Pulmonary artery endothelial cell (primary cell): ENCODE measurements around the gene GSN. TPM values are rescaled to one million over a fixed set of nuclear protein-coding genes. Genes with fewer than 3 reads are reported as not detected.

ENCODE experiments used
- DNase-seq: peaks from one replicate; pipeline ENCODE4 v3.0.0-alpha.2; 2011; ENCODE audit warnings: low read depth, low spot score
- total RNA-seq: library from RNA; depleted of rRNA; stranded (reverse); fragments of >200 nt; gene quantifications from 2 replicates; pipeline ENCODE4 v1.2.3, GENCODE V29; 2014

The GSN gene
- total RNA-seq, 1 donor from 2014 or later, result 505 TPM

DNA sequence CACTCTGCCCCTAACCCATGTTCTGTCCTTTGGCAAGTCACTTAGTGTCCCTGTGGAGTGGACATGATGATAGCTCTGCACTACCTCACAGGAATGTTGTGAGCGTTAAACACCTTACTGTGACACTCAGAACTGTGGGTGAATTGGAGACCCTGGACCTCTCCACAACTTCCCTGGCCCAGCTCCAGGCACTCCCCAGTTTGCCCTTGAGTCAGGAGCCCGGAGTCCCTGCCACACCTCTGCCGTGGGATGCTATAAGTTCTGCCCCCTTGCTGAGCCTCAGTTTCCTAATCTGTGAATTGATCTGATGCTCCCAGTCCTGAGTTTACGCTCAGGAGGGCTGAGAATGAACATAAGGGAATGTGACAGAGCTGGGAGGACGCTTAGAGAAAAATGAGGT is 34.4 kb downstream of the GSN start:
- DNase-seq, result no peak

DNA sequence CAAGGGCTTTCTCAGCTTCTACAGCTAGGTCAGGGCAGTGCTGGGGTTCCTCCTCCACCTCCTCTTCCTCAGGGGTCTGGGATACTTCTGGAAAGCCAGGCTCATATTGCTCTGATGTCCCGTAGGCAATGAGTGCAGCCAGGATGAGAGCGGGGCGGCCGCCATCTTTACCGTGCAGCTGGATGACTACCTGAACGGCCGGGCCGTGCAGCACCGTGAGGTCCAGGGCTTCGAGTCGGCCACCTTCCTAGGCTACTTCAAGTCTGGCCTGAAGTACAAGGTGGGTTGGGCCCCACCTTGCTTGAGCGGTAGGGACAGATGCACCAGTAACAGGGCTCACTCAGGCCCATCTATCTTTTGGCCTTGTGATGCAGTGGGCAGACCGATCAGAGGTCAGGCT is 34.8 kb downstream of the GSN start:
- DNase-seq, result no peak

DNA sequence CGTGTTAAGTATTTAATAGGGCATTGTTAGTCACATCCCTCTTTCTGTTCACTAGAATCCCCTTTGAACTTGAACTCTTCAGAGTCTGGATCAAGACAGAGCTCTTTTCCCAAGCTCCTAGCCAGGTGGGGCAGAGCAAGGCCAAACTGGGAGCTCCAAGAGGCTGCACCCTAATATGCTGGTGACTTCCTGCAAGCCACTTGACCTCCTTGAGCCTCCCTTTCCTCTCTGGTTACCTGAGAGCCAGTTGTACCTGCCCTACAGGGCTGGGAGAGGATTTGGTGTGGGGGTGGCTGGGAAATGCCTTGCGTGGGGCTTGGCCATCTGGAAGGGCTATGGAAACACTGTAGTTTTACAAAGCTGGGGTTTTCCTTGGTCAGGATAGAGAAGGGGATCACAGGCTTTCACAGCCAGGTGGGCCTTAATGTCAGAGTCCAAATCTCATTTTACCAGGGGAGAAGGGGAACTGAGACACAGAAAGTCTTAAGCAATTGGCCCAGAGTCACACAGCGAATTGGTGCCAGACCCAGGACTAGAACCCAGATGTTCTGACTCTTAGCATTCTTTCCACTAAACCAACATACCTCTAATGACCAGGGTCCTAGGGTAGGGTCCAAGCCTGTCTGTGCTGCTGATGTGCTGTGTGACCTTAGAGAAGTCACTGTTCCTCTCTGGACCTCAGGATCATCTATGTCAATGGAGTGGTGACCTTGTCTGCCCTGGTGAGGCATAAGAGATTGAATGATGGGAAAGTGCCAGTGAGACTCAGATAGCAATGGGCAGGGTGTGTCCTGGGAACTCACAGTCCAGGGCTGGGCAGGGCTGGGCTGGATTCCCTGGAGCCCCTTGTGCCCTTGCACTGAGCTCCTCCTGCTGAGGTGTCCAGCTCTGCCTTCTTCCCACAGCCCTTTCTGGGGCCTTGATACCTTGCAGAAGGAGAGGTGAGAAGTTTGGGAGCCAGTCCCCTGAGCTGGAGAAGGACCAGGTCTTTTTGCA is 35.8 kb downstream of the GSN start:
- DNase-seq, result no peak

DNA sequence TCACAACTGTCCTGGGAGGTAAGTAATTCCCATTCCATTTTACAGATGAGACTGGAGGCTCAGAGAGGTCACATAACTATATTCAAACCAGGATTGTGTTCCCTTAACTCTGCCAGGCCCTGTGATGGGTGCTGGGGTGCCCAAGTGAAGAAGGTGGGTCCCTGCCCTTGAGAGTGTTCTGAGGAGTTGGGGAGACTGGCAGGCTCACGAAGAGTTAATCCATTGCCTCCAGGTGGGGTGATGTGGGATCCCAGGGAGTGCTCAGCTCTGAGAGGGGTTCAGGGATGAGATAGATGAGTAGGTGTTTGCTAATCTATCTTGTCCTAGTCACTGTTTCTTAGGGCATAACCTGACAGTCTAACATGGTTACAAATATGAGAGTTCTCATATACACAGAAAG is 36.7 kb downstream of the GSN start:
- no peak for DNase-seq

DNA sequence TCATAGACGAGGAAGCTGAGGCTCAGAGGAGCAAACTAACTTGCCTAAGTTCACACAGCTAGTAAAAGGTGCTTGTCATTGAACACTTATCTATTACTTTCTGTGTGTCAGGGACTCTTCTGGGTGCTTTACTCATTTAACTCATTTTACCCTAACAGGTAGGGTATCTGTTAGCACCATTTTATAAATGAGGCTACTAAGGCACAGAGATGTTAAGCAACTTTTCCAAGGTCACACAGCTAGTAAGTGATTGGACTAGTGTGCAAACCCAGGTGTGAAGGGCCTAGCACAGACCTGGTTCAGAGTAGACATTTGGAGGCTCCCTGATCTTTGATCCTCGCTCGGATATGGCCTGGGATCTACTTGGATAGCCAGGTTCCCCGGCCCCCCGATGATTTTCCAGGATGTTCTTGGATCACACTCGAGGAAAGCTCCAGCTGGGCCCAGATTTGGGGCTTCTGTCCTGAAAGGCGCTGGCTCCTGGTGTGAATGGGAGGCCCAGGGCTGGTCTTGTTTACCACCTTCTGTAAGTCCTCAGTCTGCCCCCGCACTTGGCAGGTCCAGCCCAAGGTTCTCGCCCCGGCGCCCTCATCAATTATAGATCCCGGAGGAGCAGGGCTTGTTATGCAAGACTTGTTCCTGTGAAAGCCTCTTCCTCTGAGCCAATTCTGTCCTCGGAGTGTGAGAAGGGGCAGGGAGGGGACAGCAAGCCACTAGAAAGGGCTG is 37.5 kb downstream of the GSN start:
- no peak for DNase-seq

DNA sequence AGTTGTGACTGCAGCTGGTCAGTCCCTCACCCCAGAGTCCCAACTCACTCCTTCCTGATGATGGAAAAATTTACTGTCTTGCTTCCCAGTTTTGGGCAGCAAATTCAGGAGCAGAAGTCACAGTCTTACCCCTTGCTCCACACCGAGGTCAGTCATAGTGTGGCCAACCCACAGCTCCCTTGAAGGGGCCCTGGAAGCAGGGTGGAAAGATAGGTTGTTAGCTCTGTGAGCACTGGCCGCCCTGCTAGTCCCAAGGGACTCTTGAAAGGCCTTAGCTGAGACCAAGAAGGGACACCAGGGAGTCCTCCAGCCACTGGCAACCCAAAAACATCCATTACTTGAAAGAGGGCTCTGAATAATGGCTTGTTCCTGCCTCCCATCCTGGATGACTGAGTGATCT is 40.0 kb downstream of the GSN start:
- no peak for DNase-seq

DNA sequence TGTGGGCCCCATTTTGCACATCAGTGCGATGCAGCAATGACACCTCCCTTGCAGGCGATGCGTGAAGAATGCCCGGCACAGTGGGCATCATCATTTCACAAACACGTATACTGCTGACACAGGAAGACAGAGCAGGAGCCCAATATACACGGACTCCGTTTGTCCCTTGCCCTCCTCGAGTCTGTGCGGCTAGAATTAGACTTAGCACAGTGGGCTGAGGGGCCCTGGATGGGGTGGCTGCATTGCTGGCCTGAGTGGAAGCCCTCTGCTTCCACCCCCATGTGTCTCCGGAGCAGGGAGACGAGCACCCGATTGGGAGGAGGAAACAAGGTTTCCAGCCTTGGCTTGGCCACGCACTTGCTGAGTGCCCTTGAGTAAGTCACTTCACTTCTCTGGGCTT is 40.8 kb downstream of the GSN start:
- no peak for DNase-seq

DNA sequence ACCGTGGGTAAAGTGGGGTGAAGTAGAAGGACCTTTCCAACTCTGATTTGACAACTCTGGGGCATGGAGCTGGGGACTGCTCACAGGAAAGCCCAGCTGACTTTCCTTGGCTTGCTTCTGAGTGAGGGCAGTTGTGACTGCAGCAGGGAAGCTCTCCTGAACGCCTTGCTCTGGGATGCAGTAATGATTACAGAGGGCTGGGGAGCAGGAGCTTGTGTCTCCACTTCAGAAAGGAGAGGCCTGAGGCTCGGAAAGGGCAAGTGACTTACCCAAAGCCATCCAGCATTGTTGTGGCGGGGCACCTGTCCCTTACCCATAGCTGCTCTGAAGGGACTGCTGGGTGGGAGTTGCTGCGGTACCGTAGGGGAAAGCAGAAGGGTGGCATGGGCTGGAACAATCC is 41.2 kb downstream of the GSN start:
- DNase-seq, result no peak

DNA sequence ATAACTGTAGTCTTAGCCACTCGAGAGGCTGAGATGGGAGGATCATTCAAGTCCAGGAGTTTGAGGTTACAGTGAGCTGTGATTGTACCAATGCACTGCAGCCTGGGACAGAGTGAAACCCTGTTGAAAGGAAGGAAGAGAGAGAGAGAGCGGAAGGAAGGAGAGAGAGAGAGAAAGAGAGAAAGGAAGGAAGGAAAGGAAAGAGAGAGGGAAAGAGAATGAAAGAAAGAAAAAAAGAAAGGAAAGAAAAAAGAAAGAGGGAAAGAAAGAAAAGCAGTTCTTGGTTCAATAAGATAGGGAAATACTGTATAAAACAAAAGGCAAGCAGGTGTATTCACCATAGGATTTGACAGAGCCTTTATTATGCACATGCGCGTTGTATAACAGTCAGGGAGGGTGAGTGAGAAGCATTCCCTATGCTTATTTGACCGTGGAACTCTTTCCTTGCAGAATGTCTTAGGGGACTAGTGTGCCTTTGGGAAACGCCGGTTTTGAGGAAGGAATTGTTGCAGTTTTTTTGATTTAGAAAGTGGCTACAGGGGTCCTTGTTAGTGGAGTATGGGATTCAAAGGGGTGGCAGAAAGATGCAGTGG is 42.0 kb downstream of the GSN start:
- no peak for DNase-seq

DNA sequence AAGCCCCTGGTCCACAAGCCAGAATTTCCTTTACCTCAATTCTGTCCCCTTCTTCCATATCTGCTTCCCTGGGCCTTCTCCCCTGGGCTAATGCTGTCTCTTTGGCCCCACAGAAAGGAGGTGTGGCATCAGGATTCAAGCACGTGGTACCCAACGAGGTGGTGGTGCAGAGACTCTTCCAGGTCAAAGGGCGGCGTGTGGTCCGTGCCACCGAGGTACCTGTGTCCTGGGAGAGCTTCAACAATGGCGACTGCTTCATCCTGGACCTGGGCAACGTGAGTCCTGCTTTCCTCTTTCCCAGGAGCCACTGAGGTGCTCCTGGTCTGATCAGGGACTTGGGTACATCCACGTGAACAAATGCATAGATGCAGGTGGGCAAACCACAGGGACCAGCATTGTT is 42.6 kb downstream of the GSN start:
- no peak for DNase-seq

DNA sequence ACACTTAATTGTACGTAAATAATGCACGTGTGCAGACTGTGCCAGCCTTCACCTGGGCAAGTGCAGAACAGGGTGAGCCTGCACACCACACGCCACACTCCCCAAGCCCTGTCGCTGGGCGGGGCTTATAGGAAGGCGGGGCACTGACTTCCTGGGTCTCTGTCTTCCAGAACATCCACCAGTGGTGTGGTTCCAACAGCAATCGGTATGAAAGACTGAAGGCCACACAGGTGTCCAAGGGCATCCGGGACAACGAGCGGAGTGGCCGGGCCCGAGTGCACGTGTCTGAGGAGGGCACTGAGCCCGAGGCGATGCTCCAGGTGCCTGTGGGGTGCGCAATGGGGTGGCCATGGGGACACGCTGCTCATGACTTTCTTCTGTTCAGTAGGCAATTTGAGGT is 44.2 kb downstream of the GSN start:
- no peak for DNase-seq

DNA sequence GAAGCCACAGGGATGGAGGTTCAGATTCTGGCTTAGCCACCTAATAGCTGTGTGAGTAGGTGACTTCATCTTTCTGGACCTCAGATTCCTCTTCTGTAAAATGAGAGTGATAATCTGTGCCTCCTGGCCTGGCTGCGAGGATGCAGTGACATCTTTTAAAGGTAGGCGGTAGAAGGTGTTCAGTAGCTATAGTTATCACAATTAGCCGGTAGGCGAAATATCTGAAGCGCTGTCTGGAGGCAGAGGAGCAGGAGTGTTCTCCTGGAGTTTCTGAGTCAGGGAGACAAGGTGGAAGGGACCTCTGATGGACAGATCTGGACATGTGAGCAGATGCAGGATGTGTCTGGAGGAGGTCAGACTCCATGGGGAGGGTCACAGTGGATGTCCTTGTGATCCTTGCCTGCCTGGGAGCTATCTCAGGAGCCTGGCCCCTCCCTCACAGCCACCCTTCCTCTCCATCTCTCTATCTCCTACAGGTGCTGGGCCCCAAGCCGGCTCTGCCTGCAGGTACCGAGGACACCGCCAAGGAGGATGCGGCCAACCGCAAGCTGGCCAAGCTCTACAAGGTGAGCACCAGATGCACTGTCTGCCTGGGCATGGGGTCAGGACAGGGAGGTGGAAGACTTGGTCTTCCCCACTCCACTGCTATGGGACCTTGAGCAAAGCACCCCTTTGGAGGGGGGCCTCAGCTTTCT is 45.6 kb downstream of the GSN start:
- DNase-seq, result no peak

DNA sequence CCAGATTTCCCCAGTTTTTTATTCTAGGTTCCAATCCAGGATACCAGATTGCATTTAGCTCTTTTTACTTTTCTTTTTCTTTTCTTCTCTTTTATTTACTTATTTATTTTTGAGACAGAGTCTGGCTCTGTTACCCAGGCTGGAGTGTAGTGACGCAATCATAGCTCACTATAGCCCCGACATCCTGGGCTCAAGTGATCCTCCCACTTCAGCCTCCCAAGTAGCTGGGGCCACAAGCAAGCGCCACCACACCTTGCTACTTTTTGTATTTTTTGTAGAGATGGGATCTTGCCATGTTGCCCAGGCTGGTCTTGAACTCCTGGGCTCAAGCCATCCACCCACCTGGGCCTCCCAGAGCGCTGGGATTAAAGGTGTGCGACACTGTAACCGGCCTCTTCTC is 48.4 kb downstream of the GSN start:
- no peak for DNase-seq

DNA sequence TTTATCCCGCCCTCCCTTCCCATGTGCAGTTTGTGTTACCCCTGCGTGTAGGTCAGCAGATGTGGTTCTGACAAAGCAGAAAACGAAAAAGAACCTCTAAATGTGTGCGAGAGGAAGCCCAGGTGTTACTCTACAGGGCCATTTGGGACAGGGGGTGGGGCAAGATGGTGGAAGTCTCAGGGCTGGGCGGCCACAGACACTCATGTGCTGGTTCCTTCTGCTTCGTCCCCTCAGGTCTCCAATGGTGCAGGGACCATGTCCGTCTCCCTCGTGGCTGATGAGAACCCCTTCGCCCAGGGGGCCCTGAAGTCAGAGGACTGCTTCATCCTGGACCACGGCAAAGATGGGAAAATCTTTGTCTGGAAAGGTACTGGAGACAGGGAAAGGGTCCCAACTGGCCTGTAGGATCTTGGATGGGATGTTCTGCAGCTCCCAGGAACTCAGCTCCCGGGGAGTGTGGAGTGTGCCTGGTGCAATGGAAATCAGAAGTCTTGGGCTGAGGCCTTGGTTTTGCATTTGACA is 49.0 kb downstream of the GSN start:
- no peak for DNase-seq

DNA sequence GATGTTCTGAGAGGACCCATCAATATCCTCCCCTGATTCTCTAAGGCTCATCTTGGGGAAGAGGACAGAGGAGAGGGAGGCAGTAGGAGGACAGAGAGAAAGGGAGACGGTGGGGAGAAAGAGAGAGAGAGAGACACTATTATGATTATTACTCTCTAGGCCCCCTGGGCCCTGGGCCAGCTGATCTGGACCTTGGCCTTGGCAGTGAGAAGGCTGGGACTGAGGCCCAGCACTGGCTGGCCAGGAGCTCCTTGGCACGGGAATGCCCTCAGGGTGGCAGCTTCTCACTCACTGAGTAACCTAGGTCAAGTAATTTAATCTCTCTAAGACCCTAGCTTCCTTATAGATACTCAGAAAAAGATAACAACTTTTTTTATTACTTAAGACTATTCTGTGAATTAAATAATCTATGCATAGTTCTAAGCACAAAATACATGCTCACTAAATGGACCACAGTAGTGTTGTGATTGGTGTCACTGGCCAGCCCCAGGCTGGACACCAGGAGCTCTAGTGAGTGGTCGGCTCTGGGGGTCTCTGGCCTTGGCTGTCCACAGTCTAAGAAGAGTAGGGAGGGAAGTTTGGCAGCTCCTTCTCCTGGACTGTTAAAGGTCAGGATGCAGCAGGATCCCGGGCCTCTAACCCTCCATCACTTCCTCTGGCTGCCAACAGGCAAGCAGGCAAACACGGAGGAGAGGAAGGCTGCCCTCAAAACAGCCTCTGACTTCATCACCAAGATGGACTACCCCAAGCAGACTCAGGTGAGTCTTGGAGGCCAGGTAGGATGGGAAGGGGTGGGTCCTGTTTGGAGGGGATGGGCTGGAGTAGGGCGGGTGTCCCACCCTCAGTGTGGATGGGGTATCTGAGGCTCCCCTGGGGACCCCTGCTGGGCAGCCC is 50.0 kb downstream of the GSN start:
- no peak for DNase-seq

DNA sequence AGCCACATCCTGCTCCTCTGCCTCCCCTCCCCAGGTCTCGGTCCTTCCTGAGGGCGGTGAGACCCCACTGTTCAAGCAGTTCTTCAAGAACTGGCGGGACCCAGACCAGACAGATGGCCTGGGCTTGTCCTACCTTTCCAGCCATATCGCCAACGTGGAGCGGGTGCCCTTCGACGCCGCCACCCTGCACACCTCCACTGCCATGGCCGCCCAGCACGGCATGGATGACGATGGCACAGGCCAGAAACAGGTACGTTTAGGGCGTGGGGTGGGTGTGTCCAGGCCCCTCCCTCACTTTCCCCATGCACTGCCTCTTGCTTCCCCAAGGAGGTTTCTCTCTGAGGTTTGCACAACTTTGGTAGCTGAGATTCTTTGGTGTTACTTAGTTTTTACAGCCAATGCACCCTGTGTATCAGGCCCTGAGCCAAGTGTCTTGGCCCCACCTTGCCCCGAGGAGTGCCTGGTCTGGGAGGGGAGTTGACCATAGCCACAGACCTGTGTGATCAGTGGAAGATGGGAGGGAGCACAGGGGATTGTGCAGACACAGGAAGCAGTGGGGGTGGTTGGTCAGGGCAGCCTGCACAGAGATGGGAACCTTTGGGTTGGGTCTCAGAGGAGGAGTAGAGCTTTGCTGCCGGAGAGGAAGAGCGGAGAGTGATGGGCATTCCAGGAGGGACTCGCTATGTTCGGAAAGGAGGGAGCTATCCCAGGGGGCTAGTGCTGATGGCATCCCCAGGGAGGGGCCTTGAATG is 50.8 kb downstream of the GSN start:
- DNase-seq, result no peak

DNA sequence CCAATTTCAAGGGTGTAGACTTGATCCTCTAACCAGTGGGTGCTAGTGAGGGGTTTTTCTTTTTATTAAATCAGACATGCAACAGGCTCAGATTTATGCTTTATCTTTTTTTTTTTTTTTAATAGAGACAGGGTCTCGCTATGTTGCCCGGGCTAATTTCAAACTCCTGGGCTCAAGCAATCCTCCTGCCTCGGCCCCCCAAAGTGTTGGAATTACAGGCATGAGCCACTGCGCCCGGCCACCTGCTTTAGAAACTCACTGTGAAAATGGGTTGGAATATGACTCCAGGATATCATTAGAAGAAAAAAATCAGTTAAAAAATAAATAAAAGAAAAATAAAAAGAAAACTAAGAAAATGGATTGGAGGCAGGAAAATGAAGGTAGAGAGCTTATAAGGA is 51.4 kb downstream of the GSN start:
- DNase-seq, result no peak

DNA sequence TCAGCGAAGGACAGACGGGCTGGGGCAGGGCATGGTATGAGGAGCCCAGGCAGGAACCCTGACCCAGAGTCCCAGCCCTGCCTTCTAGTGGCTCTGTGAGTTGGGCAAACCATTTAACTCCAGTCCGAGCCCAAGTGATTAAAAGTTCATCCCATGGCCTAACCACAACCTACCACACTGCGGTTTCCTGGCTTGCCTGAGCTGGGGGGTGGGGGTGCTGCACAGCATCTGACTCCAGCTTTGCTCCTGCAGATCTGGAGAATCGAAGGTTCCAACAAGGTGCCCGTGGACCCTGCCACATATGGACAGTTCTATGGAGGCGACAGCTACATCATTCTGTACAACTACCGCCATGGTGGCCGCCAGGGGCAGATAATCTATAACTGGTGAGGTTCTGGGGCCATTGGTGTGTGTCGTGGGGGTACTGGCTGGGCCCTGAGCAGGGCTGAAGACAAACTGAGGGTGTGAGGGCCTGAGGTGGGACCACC is 53.1 kb downstream of the GSN start:
- no peak for DNase-seq

DNA sequence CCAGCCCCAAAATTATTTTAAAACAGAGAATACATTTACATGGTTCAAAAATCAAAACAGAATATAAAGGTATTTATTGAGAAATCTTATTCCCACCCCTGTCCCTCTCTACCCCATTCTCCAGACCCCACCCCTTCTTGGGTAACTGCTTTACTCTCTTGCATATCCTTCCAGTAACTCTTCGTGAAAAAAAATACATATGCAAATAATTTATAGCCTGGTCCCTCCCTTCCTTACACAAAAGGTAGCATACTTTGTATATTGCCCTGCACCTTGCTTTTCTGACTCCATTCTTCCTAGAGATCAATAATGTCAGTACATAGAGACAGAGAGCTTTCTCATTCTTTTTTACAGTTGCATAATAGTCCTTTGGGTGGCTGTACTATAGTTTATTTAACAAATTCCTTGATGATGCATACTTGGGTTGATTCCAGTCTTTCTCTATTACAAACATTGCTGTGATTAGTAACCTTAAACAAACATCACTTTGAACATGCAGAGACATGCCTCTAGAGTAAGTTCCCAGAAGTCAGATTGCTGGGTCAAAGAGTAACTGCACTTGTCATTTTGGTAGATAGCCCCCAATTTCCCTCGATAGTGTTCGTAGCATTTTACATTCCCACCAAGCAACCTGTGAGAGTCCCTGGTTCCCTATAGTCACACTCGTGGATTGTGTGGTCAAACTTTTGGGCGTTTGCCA is 54.2 kb downstream of the GSN start:
- peak; percentile 77 for DNase-seq
